ACC112 (cell line): ENCODE data around the gene DYRK4.

Source experiments
- H2AFZ ChIP-seq: fragments of 200-600 bp; sonication (generic); one replicate; pipeline ENCODE4 v1.6.0; 2017; ENCODE audit warnings: antibody characterized with exemption, low read length; ENCODE audit not compliant: unreplicated experiment
- H3K27ac ChIP-seq: fragments of 200-600 bp; sonication (generic); 2 replicates; pipeline ENCODE4 v1.5.1; 2014; ENCODE audit warnings: low read depth, mild to moderate bottlenecking, antibody characterized with exemption, low read length, moderate library complexity
- H3K27me3 ChIP-seq: fragments of 200-600 bp; sonication (generic); 2 replicates; pipeline ENCODE4 v1.6.1; 2014; ENCODE audit warnings: mild to moderate bottlenecking, antibody characterized with exemption, low read length, moderate library complexity, mixed read lengths; ENCODE audit not compliant: insufficient read depth
- H3K36me3 ChIP-seq: fragments of 200-600 bp; sonication (generic); 2 replicates; pipeline ENCODE4 v1.6.1; 2016; ENCODE audit warnings: mild to moderate bottlenecking, antibody characterized with exemption, low read length, moderate library complexity, mixed read lengths; ENCODE audit not compliant: insufficient read depth
- H3K4me1 ChIP-seq: fragments of 200-600 bp; sonication (generic); one replicate; pipeline ENCODE4 v1.6.1; 2016; ENCODE audit warnings: low read length, mixed read lengths; ENCODE audit not compliant: insufficient read depth, unreplicated experiment, control insufficient read depth
- H3K4me3 ChIP-seq: fragments of 200-600 bp; sonication (generic); 2 replicates; pipeline ENCODE4 v1.5.1; 2014; ENCODE audit warnings: mild to moderate bottlenecking, low read depth, low read length
- H3K79me2 ChIP-seq: fragments of 200-600 bp; sonication (generic); one replicate; pipeline ENCODE4 v1.6.0; 2016; ENCODE audit warnings: low read length; ENCODE audit not compliant: control insufficient read depth, unreplicated experiment, insufficient read depth

DYRK4 gene

DNA sequence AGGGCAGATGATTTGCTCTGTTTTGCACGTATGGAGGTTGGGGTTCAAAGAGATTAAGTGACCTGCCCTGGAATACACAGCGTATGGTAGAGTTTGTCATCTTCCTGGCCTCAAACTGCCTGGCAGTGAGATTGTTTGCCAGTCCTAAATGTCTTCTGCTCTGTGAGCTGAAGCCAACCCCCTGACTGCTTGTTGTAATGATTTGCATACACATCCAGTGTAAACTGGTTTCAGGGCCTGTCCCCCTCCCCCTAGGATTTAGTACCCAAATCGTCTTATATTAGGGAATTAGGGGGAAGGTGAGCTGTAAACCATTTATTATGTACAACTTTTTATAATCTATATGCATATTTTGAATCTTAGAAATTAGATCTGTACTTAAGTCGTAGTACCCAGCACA, 48.5 kb downstream of the DYRK4 start:
- Histone ChIP-seq H3K27ac (no peak overlapping the region), H3K27me3 (no peaks in the 10 kb centered on the region), H3K36me3 (0 out of 2 replicates have a peak, but pooled peaks cover 12% of the 10 kb centered on the region), H3K4me1 (peaks cover 7% of the 10 kb centered on the region), H3K79me2 (peaks cover 20% of the 10 kb centered on the region), H2AFZ (no peak overlapping the region), H3K4me3 (no peak overlapping the region)

DNA sequence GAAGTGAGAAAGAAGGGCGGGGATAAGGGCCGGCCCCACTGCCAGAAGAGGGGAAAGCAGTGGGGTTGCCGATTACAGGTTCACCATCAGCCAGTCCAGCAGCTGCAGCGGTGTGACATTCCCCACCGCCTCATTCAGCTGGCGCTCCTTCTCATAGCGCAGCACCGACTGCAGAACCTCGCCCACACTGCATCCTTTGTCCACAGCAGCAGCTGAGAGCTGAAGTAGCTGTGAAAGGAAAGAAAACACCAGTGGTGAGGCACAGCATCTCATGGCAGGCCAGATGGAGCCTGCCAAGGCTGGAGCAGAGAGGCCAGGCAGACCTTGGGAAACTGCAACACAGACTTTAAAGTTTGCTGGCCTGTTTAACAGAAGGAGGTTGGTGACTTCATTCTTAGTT, 53.7 kb downstream of the DYRK4 start:
- H3K4me1 ChIP-seq: no peaks in the 10 kb centered on the region
- no peak overlapping the region for H3K4me3 ChIP-seq
- no peaks in the 10 kb centered on the region for H3K27me3 ChIP-seq
- 0 out of 2 replicates have a peak, but pooled peaks cover 9% of the 10 kb centered on the region for H3K36me3 ChIP-seq
- H2AFZ ChIP-seq: no peak overlapping the region
- no peaks in the 10 kb centered on the region for H3K79me2 ChIP-seq
- H3K27ac ChIP-seq: no peak overlapping the region

- Histone ChIP-seq H2AFZ (no peak overlapping the region), H3K27ac (no peak overlapping the region), H3K79me2 (no peaks in the 10 kb centered on the region), H3K4me1 (no peaks in the 10 kb centered on the region), H3K36me3 (no peaks in the 10 kb centered on the region), H3K27me3 (peaks cover 19% of the 10 kb centered on the region), H3K4me3 (no peak overlapping the region)
Measured at GRCh38 chr12:4621511-4621910, 59.5 kb downstream of the DYRK4 start.

DNA sequence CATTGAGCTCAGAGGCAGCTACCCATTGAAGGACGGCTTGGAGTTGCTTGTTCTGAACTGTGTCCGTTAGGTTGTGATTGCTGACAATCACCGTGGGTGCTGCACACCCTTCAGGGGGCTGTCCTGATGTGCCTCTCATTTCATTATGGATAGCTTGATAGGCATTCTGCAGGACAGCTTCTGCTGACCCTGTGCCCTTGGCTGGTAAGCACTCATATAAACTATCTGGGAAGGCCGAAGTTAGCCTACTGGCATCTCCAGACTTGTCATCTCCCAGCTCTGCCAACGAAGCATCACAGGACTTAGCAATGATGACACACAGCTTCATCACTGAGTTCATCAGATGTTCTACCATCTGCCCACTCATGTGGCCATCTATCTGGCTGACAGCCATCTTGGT, 64.5 kb downstream of the DYRK4 start:
- Histone ChIP-seq H3K4me1 (no peaks in the 10 kb centered on the region), H2AFZ (no peak overlapping the region), H3K79me2 (no peaks in the 10 kb centered on the region), H3K27me3 (peaks cover 34% of the 10 kb centered on the region), H3K27ac (no peak overlapping the region), H3K36me3 (no peaks in the 10 kb centered on the region), H3K4me3 (no peak overlapping the region)

GRCh38 chr12:4628406-4628805, 66.4 kb downstream of the DYRK4 start:
- Histone ChIP-seq H3K4me3 (no peak overlapping the region), H3K79me2 (no peaks in the 10 kb centered on the region), H3K36me3 (no peaks in the 10 kb centered on the region), H3K4me1 (no peaks in the 10 kb centered on the region), H3K27me3 (peaks cover 34% of the 10 kb centered on the region), H3K27ac (no peak overlapping the region), H2AFZ (no peak overlapping the region)

GRCh38 chr12:4630262-4630661, 68.3 kb downstream of the DYRK4 start:
- Histone ChIP-seq H3K4me1 (no peaks in the 10 kb centered on the region), H3K4me3 (no peak overlapping the region), H3K27me3 (peaks cover 28% of the 10 kb centered on the region), H3K79me2 (no peaks in the 10 kb centered on the region), H2AFZ (no peak overlapping the region), H3K27ac (no peak overlapping the region), H3K36me3 (no peaks in the 10 kb centered on the region)

GRCh38 chr12:4643747-4644146, 81.7 kb downstream of the DYRK4 start:
- peaks cover 5% of the 10 kb centered on the region for H3K4me1 ChIP-seq
- peaks cover 11% of the 10 kb centered on the region for H3K79me2 ChIP-seq
- H3K27me3 ChIP-seq: no peaks in the 10 kb centered on the region
- no peak overlapping the region for H2AFZ ChIP-seq
- no peak overlapping the region for H3K4me3 ChIP-seq
- H3K27ac ChIP-seq: no peak overlapping the region
- no peaks in the 10 kb centered on the region for H3K36me3 ChIP-seq

DNA sequence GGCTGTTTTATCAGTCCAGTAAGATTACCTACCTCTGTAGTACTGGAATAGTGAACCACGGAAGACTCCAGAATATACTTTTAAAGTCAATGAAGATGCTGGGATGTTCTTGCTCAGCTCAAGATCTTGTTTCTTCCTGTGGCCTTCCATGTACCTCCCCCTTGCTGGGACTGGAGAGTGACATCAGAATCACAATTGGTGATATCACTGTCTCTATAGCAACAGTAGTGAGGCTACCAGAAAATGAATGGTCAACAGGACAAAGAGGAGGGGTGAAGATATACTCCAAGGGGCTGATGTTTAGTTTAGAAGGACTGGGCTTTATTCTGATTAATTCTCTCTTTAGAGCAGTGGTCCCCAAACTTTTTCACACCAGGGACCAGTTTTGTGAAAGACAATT, 83.0 kb downstream of the DYRK4 start:
- Histone ChIP-seq H3K4me1 (peaks cover 7% of the 10 kb centered on the region), H3K4me3 (no peak overlapping the region), H2AFZ (no peak overlapping the region), H3K79me2 (peaks cover 21% of the 10 kb centered on the region), H3K27ac (no peak overlapping the region), H3K27me3 (no peaks in the 10 kb centered on the region), H3K36me3 (no peaks in the 10 kb centered on the region)

DNA sequence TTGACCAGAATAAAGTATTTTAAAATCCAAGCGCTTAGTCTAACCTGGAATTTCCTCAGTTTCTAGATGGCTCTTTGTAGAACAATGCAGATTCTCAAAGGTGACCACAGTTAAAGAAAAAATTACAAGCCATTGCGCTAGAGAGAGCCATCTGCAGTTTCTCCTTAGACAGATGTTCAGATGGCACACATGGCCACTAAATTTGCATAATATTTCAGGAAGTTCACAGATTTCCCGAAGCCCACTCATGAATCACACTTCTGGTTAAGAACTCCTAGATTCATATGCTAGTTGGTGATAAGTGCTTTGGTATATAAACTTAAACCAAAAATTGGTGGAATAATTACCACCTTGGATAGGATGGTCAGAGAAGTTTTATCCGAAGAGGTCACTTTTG, 86.1 kb downstream of the DYRK4 start:
- Histone ChIP-seq H3K4me1 (peaks cover 19% of the 10 kb centered on the region), H3K79me2 (peaks cover 50% of the 10 kb centered on the region), H3K27ac (no peak overlapping the region), H3K27me3 (no peaks in the 10 kb centered on the region), H3K4me3 (peak overlapping the region; percentile 85), H3K36me3 (no peaks in the 10 kb centered on the region), H2AFZ (peak overlapping the region; percentile 87)

DNA sequence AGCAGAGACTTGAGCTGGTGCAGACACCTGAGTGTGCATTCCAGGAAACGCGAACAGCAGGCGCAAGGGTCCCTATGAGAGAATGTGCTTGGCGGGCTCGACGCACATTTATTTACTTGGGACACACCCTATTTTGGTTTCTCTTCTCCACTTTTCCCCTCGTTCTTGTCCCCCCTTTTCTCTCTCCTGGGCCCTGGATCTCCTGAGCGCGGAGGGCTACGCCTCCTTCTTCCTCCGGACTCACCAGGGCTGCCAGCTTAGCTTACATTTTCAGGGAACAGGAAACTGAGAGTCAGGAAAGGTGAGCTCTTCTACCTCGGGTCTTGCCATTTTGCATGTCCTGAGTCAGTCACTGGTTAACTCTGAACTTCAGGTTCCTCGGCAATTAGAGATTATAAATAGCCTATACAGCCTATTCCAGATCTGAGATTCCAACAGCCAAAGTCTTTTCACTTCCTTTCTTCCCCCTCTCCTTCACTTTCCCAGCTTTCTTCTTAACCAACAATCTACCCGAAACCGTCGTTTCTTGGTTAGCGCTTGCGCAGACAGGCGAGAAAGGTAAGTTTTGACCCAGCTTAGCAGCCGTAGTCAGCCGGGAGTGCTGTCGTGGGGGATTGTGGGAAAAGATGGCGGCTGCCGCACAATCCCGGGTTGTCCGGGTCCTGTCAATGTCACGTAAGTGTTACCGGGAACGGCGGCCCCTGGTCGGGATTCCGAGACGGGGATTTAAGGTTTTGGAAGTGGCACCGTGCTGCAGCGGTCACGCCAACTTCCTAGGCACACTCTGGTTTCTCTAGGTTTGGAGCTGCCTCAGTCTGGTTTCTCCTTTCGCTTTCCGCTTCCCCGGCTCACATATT, 86.7 kb downstream of the DYRK4 start, which contains the start of the genes AKAP3 and NDUFA9:
TSS of gene AKAP3 (minus strand) at position 551 of the 857 bp plus-strand sequence. CDS start 10,855 bp downstream, outside the sequence.
TSS of gene NDUFA9 (plus strand) at position 614 of the 857 bp plus-strand sequence. CDS start at position 627, 13 bp downstream.
- H3K4me3 ChIP-seq: peak within 1 kb of the TSS; percentile 85
- H2AFZ ChIP-seq: peak within 1 kb of the TSS; percentile 87
- H3K27me3 ChIP-seq: no peaks in the 10 kb centered on the region
- H3K4me1 ChIP-seq: peaks cover 19% of the 10 kb centered on the region
- H3K79me2 ChIP-seq: peaks cover 56% of the 10 kb centered on the region
- H3K36me3 ChIP-seq: no peaks in the 10 kb centered on the region
- peak within 1 kb of the TSS; percentile 66 for H3K27ac ChIP-seq

DNA sequence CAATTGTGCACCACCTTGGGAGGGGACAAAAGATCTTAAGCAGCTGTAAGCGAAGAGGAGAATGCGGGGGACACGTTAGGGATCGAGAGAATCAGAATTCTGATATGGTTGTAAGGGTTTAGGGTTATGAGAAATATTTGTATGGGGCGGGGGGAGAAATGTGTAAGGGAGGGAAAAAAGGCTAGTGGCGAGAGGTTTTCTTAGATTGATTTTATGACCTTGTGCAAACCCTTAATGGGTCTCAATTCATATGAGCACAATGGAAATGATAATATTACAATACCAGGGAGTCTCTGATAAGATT, 87.3 kb downstream of the DYRK4 start:
- Histone ChIP-seq H3K79me2 (peaks cover 60% of the 10 kb centered on the region), H2AFZ (peak overlapping the region; percentile 87), H3K4me3 (peak overlapping the region; percentile 85), H3K4me1 (peaks cover 19% of the 10 kb centered on the region), H3K27me3 (no peaks in the 10 kb centered on the region), H3K27ac (peak overlapping the region; percentile 66; the same call in 1 of the 2 replicates), H3K36me3 (0 out of 2 replicates have a peak, but pooled peaks cover 1% of the 10 kb centered on the region)
